Effector CD4-positive, alpha-beta T cell (primary cell): ENCODE results near the gene HCN3.
A peak's percentile ranks its signal among the peaks of the same experiment; 100 is the strongest.
"Not testable (repeated sequence)": the region's sequence is repeated elsewhere in the genome, so short reads cannot be mapped to it uniquely, and the experiment has no call there.

ENCODE experiments used
- DNase-seq: peaks from one replicate; pipeline ENCODE4 v3.0.0-alpha.2; 2020
- total RNA-seq: gene quantifications from one replicate; lab custom pipeline; 2026; lab: John Stamatoyannopoulos, UW

HCN3 gene
- 4.1 reads per million, percentile 16 among the genes with 10 or more reads in this experiment for total RNA-seq

GRCh38 chr1:155277070-155277901 lies at the start of gene HCN3:
HCN3 (plus strand) TSS chr1:155277463; CDS start chr1:155277591, 128 bp downstream.
- DNase-seq = peak; percentile 85

DNA sequence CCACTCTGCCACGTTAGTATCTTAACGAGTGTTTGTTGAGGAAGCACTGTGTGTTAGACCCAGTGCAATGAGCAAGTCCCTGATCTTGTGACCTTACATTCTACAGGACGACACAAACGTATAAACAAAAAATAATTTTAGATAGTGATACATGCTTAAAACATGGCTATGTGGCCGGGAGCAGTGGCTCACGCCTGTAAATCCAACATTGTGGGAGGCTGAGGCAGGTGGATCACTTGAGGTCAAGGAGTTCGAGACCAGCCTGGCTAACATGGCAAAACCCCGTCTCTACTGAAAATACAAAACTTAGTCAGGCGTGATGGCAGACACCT lies 49.2 kb upstream of the HCN3 start:
- DNase-seq = no peak

- DNase-seq = not testable (repeated sequence)
These were observed 46.0 kb upstream of the HCN3 start for GRCh38 chr1:155231302-155231701.

- DNase-seq = not testable (repeated sequence)
These were observed 45.0 kb upstream of the HCN3 start for GRCh38 chr1:155232001-155232978.

- not testable (repeated sequence) for DNase-seq
These were observed 43.8 kb upstream of the HCN3 start for GRCh38 chr1:155233502-155233901.

DNA sequence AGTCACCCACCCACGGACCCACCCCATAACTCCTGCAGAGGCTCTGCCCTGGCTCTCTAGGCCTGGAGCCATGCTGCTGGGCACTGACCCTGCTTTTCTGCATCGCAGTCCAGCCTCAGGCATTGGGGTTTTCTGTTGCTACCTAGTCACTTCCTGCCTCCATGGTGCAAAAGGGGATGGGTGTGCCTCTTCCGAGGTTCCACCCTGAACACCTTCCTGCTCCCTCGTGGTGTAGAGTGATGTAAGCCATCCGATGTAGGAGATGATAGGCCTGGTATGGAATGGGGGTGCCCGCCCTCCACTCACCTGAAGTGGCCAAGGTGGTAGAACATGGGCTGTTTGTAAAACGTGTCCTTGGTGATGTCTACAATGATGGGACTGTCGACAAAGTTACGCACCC lies 41.9 kb upstream of the HCN3 start:
- DNase-seq = not testable (repeated sequence)

DNA sequence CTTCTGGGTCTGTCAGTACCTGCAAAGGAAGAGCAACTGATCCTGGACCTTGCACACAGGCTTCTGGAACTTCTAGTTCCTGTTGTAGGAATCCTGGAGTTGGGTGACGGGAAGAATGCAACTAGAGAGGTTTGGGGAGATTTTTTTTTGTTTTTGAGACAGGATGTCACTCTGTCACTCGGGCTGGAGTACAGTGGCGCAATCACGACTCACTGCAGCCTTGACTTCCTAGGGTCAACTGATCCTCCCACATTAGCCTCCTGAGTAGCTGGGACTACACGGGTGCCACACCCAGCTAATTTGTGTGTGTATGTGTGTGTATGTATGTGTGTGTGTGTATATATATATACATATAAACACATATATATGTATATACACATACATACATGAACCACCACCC lies 40.8 kb upstream of the HCN3 start:
- DNase-seq = no peak

GRCh38 chr1:155241069-155241679 lies 36.1 kb upstream of the HCN3 start:
- peak; percentile 64 for DNase-seq

DNA sequence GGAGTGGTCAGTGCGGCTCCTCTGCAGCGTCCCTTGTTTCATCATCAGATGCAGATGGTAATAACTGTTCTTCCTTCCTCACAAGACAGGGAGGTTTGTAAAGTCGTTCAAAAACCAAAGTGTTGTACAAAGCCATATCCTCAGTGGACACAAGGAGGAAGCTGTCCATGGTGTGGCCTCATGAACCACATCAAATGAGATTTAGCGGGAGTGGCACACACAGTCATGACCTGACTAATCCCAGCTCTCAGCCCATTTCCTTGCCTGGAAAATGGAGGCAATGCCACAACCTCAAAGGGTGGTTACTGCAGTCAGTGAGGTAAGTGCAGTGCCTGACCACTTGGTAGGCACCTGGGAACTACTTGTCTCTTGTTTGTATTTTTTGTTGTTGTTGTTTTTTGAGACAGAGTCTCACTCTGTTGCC lies 35.4 kb upstream of the HCN3 start:
- DNase-seq = no peak

DNA sequence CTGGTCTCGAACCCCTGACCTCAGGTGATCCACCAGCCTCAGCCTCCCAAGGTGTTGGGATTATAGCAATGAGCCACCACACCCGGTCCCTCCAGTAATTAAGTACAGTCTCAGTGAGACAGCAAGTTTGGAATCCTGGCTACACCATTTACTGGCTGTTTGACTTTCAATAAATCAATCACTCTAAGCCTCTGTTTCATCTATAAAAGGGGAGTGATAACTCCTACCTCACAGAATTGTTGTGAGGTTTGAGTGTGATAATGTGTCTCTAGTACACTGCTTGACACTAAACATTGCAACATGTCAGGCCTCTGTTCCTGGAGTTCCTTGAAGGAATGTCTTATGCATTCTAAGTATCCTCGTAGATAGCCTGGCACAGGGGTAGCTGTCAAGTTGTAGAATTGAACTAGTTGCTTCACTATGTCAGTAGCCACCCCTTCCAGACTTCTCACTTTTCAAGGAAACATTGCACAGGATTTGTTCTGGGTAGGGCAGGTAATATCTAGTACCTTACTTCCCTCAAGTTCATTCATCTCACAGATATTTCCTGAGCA lies 34.4 kb upstream of the HCN3 start:
- DNase-seq = no peak

GRCh38 chr1:155244368-155245162 lies 32.7 kb upstream of the HCN3 start:
- peak; percentile 86 for DNase-seq

- no peak for DNase-seq
These were observed 32.1 kb upstream of the HCN3 start for GRCh38 chr1:155245163-155245524.

- DNase-seq = not testable (repeated sequence)
These were observed 30.5 kb upstream of the HCN3 start for GRCh38 chr1:155246796-155247195.

DNA sequence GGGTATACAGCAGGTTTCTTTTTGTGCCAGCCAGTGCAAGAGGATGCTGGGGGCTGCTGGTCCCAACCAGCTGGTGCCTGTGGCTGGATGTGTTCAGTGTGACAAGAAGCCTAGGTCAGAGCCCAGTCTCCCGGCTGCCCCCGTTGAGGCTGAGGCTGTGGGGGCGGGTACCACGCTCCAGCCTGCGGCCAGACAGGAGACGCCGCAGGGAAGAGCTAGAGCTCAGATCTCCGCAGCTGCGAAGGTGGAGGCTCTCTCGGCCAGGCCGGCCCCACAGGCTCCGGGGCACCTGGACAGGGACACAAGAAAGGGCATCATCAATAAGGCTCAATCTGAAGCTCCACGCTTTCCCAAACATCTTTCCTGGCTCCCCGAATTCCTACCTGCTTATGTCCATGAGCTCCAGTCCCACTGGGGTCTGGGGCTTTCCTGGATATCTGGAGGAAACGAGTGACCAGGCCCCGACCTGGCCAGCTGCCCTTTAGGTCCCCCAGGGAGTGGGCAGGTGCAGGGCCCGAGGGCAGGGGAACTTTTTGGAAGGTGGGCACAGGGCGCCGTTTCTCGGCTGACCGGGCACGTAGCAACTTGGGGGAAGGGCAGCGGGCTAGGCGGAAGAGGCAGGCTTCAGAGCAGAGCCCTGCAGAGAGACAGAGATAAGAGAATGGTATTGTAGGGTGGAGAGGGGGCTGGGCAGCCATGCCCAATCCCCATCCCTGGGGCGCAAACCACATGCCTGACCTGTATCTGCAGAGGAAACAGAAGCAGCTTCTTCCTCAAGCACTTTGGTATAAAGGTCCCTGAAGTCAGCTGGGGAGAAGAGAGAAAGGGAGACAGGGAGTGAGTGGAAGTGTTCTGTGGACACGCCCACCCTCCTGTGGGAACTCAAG lies 29.4 kb upstream of the HCN3 start:
- no peak for DNase-seq

GRCh38 chr1:155250246-155250632 lies 27.0 kb upstream of the HCN3 start:
- no peak for DNase-seq

DNA sequence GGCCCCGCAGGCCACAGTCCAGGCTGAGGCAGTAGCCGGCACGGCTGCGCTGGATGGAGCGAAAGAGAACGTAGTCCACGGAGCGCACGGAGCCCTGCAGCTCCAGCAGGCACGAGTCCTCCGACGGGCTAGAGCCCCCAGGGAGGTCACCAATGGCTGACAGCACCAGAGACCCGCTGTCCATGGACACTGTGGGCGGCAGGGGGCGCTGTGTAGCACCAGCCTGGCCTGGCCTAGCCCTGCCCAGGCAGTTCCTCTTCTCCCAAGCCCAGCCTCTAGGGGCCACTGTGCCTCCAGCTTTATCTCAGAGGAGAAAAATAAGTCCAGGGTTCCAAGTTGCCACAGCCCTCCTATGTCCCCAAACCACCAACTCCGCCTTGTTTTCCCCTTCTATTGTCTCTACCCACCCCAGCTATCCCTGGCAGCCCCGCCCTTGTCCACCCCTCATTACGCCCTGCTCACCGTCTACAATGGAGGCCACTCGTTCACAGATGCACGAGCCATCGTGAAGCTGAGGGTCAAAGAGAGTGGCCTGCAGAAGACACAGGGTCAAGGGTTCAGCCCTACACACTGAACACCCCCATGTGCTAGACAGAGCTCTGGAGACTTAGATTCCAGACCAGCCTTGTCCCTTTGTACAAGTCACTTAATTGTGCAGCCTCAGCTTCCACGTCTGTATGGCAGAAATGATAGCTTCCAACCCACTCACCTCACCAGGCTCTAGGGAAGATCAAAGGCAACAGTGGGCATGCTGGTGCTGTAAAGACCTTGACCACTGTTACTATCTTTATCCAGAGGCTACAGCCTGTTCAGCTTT lies 26.4 kb upstream of the HCN3 start:
- DNase-seq = peak; percentile 98

DNA sequence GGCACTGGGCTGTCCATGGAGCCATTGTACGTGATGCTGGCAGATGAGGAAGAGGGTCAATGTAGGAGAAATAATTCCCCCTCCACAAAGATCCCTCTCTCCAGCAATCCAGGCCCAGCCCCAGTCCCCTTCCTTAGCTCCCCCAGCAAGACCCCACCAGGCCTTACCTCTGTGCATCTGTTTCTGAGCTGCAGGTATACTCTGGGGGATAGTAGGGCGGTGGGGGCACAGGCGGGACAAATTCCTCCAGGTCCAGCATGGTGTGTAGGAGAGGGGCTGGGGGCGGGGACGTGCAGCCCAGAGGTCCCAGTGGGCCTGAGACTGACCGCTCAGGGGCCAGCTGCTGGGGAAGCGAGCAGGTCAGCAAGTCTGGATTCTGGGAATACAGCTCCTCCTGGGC lies 25.7 kb upstream of the HCN3 start:
- DNase-seq = no peak

DNA sequence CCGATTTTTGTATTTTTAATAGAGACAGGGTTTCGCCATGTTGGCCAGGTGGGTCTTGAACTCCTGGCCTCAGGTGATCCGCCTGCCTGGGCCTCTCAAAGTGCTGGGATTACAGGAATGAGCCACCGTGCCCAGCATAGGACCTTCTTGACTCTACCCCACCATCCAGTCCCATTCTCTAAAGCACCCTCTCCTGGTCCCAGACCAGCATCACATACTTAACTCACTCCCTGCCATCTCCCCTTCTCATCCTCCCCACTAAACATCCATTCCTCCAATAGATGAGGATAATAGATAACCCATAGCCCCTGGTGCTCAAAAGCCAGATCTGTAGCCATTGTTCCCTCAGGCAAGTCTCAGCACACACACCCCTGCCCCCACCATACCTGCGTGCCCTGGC lies 24.1 kb upstream of the HCN3 start:
- no peak for DNase-seq

- no peak for DNase-seq
These were observed 23.5 kb upstream of the HCN3 start for GRCh38 chr1:155253797-155254196.

DNA sequence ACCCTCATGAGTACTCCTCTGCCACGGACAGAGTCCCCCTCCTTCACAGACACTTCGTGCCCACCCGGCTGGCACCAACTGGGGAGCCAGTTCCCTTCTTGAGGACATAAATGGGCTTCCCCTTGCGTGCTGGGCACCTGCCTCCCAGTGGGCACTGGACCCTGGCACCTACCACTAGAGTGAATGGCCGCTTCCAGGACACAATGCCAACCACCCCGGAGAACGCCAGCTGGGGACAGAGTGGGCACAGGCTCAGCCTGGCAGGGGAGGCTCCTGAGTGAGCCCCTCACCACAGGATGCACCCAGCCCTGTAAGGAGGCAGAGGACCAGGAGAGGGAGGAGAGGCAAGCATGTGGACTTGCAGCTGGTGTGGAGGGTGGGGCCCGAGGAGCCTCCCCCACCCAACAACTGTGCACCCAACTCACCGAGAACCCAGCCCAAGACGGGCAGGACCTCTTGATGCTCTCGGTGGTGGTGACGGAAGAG lies 23.0 kb upstream of the HCN3 start:
- DNase-seq = no peak
